ENCODE results near the gene BBS4.
"Not testable (repeated sequence)": the region's sequence is repeated elsewhere in the genome, so short reads cannot be mapped to it uniquely, and the experiment has no call there.

BBS4 gene, protein sequence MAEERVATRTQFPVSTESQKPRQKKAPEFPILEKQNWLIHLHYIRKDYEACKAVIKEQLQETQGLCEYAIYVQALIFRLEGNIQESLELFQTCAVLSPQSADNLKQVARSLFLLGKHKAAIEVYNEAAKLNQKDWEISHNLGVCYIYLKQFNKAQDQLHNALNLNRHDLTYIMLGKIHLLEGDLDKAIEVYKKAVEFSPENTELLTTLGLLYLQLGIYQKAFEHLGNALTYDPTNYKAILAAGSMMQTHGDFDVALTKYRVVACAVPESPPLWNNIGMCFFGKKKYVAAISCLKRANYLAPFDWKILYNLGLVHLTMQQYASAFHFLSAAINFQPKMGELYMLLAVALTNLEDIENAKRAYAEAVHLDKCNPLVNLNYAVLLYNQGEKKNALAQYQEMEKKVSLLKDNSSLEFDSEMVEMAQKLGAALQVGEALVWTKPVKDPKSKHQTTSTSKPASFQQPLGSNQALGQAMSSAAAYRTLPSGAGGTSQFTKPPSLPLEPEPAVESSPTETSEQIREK

DNA sequence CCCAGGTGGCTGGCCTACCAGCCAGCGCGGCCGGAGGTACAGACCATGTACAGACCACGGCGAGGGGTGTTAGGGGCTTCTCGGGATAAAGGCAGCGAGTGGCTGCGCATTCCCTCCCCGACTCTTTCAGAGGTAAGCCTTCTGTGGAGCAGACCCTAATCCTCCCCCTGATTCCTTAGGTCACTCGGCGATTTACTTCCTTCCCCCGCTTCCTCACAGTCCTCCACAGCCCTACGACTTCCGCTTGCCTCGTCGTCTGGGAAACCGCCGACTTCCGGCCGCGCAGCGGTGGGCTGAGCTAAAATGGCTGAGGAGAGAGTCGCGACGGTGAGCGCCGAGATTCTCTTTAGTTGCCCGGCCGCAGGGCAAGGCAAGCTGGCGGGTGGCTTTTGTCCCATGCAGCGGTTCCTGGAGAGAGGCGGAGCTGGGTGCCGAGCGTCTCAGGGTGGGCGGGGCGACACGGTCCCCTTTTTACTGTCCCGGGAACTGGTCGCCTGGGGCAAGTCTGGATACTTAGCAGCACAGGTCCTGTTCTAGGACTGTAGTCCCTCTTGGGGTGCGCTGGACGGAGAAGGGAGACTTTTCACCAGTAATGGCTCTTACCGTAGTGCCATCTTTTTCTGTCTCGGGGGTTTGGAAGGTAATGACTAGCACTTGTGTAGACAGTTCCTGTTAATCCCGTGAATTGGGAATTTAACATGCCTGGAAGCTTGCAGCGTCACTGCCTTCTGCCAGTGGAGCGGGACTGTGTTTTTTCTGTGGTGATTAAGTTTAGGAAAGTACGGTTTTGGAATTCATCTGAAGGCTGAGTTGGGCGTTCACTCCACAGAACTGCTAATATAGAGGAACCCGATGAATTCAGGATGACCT is at the start of gene BBS4, which contains the start of gene HIGD2B:
BBS4 (plus strand) TSS at position 283 of the 870 bp plus-strand sequence; CDS start at position 304, 21 bp downstream.
HIGD2B (minus strand) TSS at position 258 of the 870 bp plus-strand sequence. CDS start 9,808 bp downstream, outside the sequence.
- peak; percentile 95 for DNase-seq (ENCODE audit: low spot score)

- peak; percentile 75 for DNase-seq (ENCODE audit: low spot score)
These were observed 49.3 kb upstream of the BBS4 start for GRCh38 chr15:72636519-72637282.

DNA sequence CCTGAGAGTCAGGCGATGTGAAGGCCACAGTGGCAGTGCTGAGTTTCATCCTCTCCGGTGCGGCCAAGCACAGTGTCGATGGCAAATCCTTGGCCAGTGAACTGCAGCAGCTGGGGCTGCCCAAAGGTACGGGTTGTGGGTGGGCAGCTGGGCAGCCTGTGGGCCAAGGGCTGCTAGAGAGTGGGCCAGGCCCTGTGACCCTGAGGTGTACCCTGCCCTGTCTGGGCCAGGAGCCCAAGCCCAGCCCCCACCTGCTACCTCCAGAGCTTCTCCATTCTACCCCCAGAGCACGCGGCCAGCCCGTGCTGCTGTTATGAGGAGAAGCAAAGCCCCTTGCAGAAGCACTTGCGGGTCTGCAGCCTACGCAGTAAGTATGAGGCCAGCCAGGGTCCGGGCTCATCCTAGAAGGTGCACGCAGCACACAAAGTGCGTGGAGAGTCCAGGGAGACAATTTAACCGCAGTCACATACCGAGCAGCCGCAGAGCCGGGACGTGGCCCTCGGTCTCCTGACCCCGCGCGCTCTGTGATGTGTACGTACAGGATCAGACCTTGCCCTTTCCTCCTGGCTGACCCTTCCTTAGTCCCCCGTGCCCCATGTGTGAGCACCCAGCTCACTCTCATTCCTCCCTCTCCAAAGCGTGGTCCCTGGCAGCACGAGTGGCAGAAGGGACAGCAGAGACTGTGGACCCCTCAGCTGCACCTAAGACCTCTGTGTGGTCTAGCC is 46.1 kb upstream of the BBS4 start:
- DNase-seq (ENCODE audit: low spot score) = not testable (repeated sequence)

- DNase-seq (ENCODE audit: low spot score) = not testable (repeated sequence)
These were observed 43.7 kb upstream of the BBS4 start for GRCh38 chr15:72642271-72642670.

DNA sequence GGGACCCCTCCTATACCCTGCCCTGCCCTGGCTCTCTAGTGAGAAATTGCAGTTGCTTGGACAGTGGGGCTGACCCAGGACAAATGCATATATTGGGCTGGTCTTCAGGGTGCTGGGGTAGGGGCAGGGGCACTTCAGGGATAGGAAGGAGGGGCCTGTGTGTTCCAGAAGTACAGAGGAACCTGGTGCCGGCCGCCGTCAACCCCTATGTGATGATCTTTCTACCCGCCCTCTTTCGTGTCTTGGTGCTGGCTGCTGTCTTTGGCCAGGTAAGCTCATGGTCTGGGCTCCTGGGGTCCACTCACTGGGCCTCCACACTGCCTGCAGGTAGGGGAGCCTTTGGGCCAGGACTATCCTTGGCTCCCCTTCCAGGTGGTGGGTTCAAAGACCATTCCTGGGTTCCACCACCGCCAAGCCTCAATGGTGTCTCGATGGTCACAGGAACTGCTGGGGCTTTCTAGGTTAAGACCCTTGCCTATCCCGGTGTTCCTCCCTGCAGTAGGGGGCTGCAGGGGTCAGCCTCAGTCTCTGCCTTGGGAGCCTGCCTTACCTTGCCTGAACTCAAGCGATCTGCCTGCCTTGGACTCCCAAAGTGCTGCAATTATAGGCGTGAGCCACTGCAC is 37.3 kb upstream of the BBS4 start:
- DNase-seq (ENCODE audit: low spot score) = not testable (repeated sequence)

DNA sequence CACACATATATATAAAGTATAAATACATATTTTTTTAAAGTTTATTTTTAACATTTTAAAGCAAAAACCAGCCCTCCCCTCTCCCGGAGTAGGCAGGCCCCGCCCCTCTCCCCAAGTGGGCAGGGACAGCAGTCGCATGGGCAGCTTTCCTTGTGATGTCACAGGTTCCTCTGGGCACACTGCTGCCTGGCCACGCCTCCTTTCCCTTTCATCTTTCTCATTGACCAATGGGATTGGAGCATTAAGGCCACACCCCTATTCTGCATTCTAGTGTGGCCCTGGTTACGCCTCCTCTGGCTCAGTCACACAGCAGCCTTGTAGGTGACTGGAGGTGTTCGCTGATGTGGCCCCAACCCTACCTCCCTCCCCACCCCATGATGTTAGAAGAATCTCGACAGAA is 31.6 kb upstream of the BBS4 start, which contains the start of gene GOLGA6B:
GOLGA6B (plus strand) TSS at position 301 of the 400 bp plus-strand sequence; CDS start at position 342, 41 bp downstream.
- not testable (repeated sequence) for DNase-seq (ENCODE audit: low spot score)

DNA sequence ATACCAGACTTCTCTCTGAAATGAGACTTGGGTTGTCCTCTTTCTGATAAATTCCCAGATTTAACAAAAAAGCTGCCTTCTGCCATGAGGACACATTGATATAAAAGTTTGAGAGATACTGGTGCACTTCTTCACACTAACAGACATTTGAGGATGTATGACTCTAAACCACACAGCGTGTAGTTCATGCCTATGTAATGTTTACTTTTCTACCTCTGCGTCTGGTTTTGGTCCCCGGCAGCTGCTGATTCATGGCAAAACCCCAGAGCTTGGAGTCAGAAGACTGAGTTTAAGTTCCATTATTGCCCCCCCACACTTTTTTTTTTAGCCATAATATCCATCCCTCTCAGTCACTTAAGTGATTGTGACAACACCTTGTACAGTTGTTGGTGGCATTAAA is 30.0 kb upstream of the BBS4 start:
- not testable (repeated sequence) for DNase-seq (ENCODE audit: low spot score)

- not testable (repeated sequence) for DNase-seq (ENCODE audit: low spot score)
These were observed 24.9 kb upstream of the BBS4 start for GRCh38 chr15:72661081-72661480.

DNA sequence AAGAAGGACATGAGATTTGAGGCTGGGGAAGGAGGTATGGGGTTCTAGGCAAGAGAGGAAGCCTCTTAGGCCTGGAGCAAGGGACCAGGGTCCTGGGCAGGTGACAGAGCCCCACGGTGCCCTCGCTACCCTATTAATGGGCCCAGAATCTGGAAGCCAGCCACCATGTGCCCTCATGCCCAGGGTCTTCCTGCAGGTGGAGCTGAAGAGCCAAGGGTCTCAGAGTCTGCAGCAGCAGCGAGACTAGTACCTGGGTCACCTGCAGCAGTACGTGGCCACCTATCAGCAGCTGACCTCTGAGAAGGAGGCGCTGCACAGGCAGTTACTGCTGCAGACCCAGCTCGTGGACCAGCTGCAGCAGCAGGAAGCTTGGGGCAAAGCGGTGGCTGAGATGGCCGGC is 22.1 kb upstream of the BBS4 start:
- DNase-seq (ENCODE audit: low spot score) = not testable (repeated sequence)

DNA sequence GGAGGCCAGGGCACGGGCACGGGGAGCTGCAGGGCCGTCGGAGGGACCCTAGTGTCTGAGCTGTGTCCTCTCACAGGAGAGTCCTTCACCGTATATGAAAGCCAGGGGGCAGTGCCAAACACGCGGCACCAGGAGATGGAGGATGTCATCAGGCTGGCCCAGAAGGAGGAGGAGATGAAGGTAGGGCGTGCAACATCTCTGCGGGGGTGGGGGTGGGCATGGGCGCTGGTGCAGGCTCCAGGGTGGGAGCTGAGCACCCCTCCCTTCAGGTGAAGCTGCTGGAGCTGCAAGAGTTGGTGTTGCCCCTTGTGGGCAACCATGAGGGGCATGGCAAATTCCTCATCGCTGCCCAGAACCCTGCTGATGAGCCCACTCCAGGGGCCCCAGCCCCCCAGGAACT is 20.3 kb upstream of the BBS4 start:
- DNase-seq (ENCODE audit: low spot score) = not testable (repeated sequence)

- not testable (repeated sequence) for DNase-seq (ENCODE audit: low spot score)
These were observed 16.2 kb upstream of the BBS4 start for GRCh38 chr15:72669803-72670202.

- DNase-seq (ENCODE audit: low spot score) = peak; percentile 84
These were observed 15.2 kb upstream of the BBS4 start for GRCh38 chr15:72670656-72671352.

GRCh38 chr15:72671525-72671924 is 14.5 kb upstream of the BBS4 start:
- DNase-seq (ENCODE audit: low spot score) = no peak

DNA sequence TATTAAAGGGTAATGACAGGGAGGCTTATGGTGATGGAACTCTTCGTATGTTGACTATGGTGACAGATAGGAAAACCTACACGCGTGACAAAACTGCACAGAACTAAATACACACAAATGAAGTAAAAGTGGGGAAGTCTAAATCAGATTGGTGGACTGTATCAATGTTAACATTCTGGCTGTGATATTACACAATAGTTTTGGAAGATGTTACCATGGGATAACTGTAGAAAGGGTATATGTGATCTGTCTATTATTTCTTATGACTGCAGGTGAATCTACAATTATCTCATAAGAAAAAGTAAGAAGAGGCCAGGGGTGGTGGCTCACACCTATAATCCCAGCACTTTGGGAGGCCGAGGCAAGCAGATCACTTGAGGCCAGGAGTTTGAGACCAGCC is 9.2 kb upstream of the BBS4 start:
- no peak for DNase-seq (ENCODE audit: low spot score)

- no peak for DNase-seq (ENCODE audit: low spot score)
These were observed 5.1 kb upstream of the BBS4 start for GRCh38 chr15:72680931-72681330.

GRCh38 chr15:72682772-72683171 is 3.2 kb upstream of the BBS4 start:
- DNase-seq (ENCODE audit: low spot score) = no peak

- DNase-seq (ENCODE audit: low spot score) = no peak
These were observed 594 bp upstream of the BBS4 start for GRCh38 chr15:72685301-72685924.

GRCh38 chr15:72688697-72689096 is 2.7 kb downstream of the BBS4 start:
- DNase-seq (ENCODE audit: low spot score) = no peak

- no peak for DNase-seq (ENCODE audit: low spot score)
These were observed 4.9 kb downstream of the BBS4 start for GRCh38 chr15:72690938-72691337.
